Lower lobe of right lung (tissue), 2 donors: Measurements from ENCODE around the gene GBGT1. TPM values are rescaled to one million over a fixed set of nuclear protein-coding genes. Genes with fewer than 3 reads are reported as not detected.

Source experiments
- ATAC-seq, 2 donors: fragments of 200-7000 bp; cut with Tn5 transposase; one replicate each; pipeline ENCODE4 v1.9.1; 2020 to 2022; ENCODE audit warnings: mild to moderate bottlenecking in 2 of 2, moderate library complexity in 2 of 2
- DNase-seq: peaks from one replicate; pipeline ENCODE4 v3.0.0-alpha.2; 2020
- H3K27ac ChIP-seq: fragments of 200-600 bp; one replicate; pipeline ENCODE4 v1.8.0; 2022
- H3K27me3 ChIP-seq: fragments of 200-600 bp; one replicate; pipeline ENCODE4 v1.8.0; 2022; ENCODE audit warnings: low read depth
- H3K36me3 ChIP-seq: fragments of 200-600 bp; one replicate; pipeline ENCODE4 v1.8.0; 2022; ENCODE audit warnings: mild to moderate bottlenecking
- H3K4me1 ChIP-seq: fragments of 200-600 bp; one replicate; pipeline ENCODE4 v1.8.0; 2022
- H3K4me3 ChIP-seq: fragments of 200-600 bp; one replicate; pipeline ENCODE4 v1.8.0; 2022; ENCODE audit warnings: mild to moderate bottlenecking
- H3K9me3 ChIP-seq: fragments of 200-600 bp; one replicate; pipeline ENCODE4 v1.8.0; 2022
- intact Hi-C: fragments of 100-400 bp; cut with DNase I; formaldehyde crosslinking; loops from one replicate; pipeline ENCODE4 v1.11.0; 2022
- total RNA-seq: library from RNA; stranded (reverse); fragmentation: NEBNext Ultra II Directional; extraction: Animal tissue kit (Norgen Biotek cat#: 25700); gene quantifications from one replicate; pipeline ENCODE4 v1.2.1, GENCODE V29; 2021
- TF ChIP-seq, protein P1 (sequence below): fragments of 200-600 bp; IDR thresholded peaks from one replicate; pipeline ENCODE4 v1.8.0; 2022; ENCODE audit warnings: antibody characterized with exemption, mild to moderate bottlenecking
- donor health status: DM: no; HTN: yes; CAD: no; lungs with severe emphysema.

The GBGT1 gene
- total RNA-seq, 1 donor from 2014 or later = 38.5 TPM

DNA sequence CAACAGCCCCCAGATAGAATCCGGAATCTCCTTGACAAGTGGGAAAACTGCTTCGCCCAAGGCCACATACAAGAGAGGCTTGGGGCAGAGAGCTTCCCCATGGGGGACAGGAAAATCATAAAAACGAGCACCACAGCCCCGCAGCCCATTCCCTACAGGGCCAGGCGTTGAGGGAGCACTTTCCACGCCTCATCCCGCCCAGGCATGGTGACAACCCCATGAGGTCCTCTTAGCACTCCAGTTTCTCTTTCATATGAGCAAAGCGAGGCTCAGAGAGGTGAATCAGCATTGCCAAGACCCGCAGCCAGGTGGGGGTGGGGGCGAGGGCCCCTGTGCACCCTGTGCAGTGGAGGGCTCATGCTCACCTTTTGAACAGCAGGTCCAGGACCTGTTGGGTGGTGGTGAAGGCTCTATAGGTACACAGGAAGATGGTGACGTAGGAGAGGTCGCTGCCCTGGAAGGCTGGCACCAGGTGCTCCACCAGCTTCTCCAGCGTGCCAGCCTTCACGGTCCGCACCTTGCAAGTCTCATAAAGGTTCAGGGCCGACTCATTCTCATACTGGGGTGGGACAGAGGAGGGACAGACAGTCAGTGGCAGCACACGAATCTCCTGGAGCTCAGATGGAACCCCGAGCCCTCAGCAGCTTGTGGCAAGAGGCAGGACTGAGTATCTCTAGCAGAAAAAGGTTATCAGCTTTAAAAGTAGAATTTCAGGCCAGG, 53.6 kb downstream of the GBGT1 start:
- TF ChIP-seq, protein P1, sequence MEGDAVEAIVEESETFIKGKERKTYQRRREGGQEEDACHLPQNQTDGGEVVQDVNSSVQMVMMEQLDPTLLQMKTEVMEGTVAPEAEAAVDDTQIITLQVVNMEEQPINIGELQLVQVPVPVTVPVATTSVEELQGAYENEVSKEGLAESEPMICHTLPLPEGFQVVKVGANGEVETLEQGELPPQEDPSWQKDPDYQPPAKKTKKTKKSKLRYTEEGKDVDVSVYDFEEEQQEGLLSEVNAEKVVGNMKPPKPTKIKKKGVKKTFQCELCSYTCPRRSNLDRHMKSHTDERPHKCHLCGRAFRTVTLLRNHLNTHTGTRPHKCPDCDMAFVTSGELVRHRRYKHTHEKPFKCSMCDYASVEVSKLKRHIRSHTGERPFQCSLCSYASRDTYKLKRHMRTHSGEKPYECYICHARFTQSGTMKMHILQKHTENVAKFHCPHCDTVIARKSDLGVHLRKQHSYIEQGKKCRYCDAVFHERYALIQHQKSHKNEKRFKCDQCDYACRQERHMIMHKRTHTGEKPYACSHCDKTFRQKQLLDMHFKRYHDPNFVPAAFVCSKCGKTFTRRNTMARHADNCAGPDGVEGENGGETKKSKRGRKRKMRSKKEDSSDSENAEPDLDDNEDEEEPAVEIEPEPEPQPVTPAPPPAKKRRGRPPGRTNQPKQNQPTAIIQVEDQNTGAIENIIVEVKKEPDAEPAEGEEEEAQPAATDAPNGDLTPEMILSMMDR = no peak
- no peak for ATAC-seq

DNA sequence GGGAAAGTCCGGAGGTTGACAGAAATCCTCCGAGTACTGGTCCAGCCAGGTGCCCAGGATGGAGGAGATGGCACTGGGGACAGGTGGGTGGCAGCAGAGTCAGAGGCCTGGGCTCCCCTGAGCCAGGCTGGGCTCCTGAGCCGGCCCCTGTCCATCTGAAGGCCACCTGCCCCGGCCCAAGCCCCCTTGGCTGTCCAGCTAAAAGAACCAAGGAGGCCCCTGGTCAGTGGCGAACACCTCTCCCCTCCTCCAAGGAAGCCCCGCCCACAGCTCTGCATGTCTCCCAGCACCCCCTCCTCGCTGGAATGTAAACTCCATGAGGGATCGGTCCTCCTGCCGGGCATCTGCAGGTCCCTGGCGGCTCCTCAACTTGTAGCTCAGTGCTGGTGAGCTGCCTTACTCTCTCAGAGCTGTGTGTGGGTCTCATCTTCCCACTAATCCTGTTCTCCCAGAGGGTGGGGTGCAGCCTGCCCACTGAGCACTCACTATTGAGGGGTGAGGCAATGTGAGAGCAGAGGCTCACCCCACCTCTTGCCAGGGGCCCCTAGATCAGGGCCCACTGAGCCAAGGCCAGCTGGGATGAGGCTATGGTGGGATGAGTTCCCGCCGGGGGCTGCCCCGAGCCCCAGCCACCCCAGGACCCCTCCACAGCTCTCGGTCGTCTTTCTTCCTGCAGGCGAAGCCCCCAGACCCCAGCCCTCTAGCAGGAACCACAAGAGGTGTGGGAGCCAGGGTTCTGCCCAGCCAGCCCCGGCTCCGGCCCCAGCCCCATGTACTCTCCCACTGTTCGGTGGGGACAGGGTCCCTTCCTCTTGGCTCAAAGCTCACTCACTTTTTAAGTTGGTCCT, 54.7 kb downstream of the GBGT1 start:
- no peaks in the 10 kb centered on the region for H3K9me3 ChIP-seq
- TF ChIP-seq, protein P1 = no peak
- no peak overlapping the region for H3K4me3 ChIP-seq
- peak; percentile 37 for DNase-seq
- intact Hi-C loops = no loop called here
- H3K36me3 ChIP-seq = peaks cover 79% of the 10 kb centered on the region
- peaks cover 22% of the 10 kb centered on the region for H3K4me1 ChIP-seq
- ATAC-seq = no peak
- H3K27me3 ChIP-seq = no peaks in the 10 kb centered on the region
- no peak overlapping the region for H3K27ac ChIP-seq

More for the DNA sequence above, 53.6 kb downstream of the GBGT1 start:
- H3K27ac ChIP-seq = no peak overlapping the region
- peaks cover 68% of the 10 kb centered on the region for H3K36me3 ChIP-seq
- peak; percentile 26 for DNase-seq
- H3K27me3 ChIP-seq = no peaks in the 10 kb centered on the region
- no peaks in the 10 kb centered on the region for H3K9me3 ChIP-seq
- H3K4me1 ChIP-seq = peaks cover 33% of the 10 kb centered on the region
- intact Hi-C loops = no loop called here
- H3K4me3 ChIP-seq = no peak overlapping the region

DNA sequence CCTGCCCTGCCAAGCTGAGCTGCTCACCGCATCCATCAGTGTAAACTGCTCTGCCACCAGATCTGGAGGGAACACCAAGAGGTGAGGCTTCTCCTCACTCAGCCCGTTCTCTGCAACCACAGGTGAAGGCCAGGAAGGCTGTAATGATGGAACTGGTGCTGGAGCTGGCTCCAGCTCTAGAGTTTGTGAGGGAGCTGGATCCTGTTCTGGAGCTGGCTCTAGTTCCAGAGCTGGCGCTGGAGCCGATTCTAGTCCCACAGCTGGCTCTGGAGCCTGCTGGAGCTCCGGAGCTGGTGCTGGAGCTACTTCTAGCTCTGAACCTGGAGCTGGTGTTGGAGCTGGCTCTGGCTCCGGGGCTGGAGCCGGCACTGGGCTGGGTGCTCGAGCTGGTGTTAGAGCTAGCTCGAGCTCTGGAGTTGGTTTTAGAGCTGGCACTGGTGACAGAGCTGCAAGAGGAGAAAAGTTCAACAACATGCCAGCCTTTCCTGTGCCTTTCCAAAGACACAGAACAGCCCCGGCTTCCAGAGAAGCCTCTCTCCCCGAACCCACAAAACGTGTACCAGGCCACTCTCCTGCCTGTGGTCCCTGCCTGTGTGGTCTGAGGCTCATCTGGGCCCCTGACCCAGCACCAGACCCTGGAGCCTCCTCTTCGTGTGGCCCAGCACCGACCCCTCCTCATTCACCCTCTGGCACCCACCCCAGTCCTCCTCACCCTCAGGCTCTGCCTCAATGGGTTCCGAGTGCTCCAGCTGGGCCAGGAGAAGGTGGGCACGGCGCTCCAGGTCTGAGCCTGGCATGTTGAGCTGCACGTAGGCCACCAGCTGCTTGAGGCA, 55.5 kb downstream of the GBGT1 start:
- DNase-seq = peak; percentile 28
- intact Hi-C loops = no loop called here
- peaks cover 88% of the 10 kb centered on the region for H3K36me3 ChIP-seq
- H3K4me3 ChIP-seq = no peak overlapping the region
- H3K4me1 ChIP-seq = peaks cover 14% of the 10 kb centered on the region
- H3K27ac ChIP-seq = no peak overlapping the region
- ATAC-seq = no peak
- TF ChIP-seq, protein P1 = no peak
- H3K9me3 ChIP-seq = no peaks in the 10 kb centered on the region
- no peaks in the 10 kb centered on the region for H3K27me3 ChIP-seq

DNA sequence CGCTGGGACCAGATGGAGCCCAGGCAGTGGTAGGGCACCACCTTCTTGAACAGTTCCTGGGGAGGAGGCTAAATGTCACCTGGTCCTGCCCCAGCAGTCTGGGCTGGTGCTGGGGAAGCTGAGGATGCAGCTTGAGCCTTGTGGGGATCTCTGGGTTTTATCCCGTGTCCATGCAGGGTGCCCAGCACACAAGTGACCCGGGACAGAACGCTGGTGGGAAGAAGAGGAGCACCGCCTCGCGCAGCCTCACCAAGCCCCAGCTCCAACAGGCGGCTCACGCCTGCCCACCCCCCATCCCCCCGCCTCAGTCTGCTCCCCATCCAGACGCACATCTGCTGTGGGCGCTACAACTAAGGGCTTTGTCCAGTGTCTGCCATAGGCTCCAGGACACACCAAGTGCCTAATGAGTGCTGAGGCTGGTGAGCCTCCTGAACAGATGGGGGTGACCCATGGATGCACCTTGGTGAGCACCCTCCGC, 56.4 kb downstream of the GBGT1 start:
- ATAC-seq (no peak), DNase-seq (peak; percentile 43)
- H3K36me3 ChIP-seq = peaks cover 96% of the 10 kb centered on the region
- H3K27ac ChIP-seq = no peak overlapping the region
- TF ChIP-seq, protein P1 = no peak
- no peak overlapping the region for H3K4me3 ChIP-seq
- no peaks in the 10 kb centered on the region for H3K9me3 ChIP-seq
- H3K4me1 ChIP-seq = peaks cover 5% of the 10 kb centered on the region
- no peaks in the 10 kb centered on the region for H3K27me3 ChIP-seq
- intact Hi-C loops = no loop called here
